ENCODE results near the gene STKLD1.

STKLD1 gene

GRCh38 chr9:133420392-133420827 is 44.2 kb downstream of the STKLD1 start:
- no peak for DNase-seq

DNA sequence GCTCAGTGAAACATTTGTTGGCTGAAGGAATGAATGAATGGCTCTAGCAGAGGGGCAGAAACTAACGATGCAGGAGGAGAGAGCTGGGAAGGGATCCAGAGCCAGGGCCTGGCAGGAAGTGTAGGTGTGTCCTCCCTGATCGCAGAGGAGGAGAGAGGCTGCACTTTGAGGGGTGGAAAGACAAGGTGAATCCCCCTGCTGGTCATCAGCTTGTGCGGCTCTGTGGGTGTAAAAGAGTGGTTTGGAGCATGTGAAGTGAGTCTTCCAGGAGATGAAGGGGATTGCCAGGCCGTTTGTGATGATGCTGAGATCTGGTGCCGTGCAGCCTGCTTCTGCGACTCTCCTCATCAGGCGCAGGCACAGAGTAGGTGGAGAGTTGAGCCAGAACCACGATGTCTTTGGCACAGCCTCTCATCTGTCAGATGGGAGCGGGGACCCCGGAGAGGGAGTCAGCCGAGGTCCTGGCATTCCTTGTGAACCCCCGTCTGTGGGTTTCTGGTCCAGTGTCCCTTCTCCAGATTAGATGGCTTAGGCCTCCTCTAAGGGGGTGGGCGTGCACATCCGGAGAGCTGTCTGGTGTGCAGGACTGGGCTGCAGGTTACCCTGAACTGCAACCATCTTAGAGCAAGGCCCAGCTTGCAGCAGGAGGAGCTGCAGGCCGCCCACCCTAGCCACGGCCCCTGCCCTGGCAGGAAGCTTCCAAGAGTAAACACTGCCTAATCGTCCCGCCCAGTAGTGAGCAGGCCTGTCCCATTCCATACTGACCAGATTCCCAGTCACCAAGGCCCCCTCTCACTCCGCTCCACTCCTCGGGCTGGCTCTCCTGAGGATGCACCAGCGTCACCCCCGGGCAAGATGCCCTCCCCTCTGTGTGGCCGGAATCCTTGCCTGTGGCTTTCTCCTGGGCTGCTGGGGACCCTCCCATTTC is 45.7 kb downstream of the STKLD1 start, which contains the start of gene ADAMTS13:
TSS of gene ADAMTS13 (plus strand) at position 753 of the 928 bp plus-strand sequence. CDS start at position 830, 77 bp downstream.
- no peak for DNase-seq

DNA sequence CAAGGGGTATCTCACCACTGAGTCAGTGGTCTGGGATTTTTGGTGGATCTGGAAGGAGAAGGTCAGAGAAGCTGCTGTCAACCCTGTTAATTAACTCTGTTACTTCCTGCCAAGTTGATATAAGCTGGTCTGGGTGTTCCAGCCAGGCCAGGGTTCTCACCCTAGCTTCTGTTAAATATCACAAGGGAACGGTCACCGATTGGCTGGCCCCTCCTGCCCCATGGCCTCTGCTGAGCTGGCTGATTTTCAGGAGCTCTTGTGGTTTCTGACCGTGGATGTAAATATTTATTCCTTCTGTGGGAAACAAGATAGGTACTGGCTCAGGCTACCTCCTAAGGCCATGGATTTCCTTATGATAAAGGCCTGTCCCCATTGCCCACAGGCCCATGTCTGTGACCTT is 47.0 kb downstream of the STKLD1 start:
- DNase-seq: no peak

- no peak for DNase-seq
Measured at GRCh38 chr9:133424187-133424586, 48.0 kb downstream of the STKLD1 start.

- DNase-seq: no peak
Measured at GRCh38 chr9:133425049-133425632, 49.0 kb downstream of the STKLD1 start.

DNA sequence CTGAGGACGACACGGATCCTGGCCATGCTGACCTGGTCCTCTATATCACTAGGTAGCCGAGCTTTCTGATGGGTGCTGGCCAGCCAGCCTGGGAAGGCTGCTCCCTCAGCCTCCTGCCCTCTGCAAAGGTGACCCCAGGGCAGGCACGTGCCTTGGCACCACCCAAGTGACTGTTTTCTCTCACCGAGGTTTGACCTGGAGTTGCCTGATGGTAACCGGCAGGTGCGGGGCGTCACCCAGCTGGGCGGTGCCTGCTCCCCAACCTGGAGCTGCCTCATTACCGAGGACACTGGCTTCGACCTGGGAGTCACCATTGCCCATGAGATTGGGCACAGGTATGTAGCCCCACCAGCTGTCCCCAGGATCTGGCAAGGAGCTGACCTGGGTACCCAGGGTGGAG is 49.8 kb downstream of the STKLD1 start:
- no peak for DNase-seq

- no peak for DNase-seq
Measured at GRCh38 chr9:133427658-133428348, 51.6 kb downstream of the STKLD1 start.

- no peak for DNase-seq
Measured at GRCh38 chr9:133428617-133429101, 52.5 kb downstream of the STKLD1 start.

DNA sequence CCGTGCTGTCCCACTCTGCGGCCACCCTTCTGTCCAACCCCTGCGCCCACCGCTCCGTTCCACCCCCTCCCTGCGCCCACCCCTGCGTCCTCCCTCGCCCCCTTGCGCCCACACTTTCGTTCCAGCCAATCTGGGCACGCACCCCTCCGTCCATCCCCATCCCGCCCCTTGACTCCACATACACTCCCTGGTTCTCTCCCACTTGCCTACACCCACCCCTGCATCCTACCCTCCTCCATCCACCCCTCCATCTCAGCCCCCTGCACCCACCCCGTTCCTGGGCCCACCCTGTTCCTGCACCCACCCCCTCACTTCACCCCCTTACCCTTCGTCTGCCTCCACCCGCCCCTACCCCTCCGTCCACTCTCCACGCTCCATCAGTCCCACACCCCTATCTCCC is 53.0 kb downstream of the STKLD1 start:
- DNase-seq: no peak

DNA sequence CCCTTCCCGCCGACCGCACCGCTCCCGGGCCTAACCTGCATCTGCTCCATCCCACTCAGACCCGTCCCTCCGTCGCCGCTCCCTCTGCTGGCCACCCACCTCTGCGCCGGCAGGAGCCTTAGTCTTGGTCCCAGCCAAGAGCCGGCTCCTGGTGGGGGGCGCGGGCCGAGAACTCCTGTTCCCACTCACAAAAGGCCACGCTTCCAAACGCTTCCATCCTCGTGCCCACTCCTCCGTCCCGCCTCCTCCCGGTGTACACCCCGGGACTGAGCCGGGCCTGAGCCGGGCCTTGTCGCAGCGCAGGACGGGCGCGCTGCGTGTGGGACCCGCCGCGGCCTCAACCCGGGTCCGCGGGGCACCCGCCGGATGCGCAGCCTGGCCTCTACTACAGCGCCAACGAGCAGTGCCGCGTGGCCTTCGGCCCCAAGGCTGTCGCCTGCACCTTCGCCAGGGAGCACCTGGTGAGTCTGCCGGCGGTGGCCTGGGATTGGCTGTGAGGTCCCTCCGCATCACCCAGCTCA is 53.5 kb downstream of the STKLD1 start:
- DNase-seq: no peak

DNA sequence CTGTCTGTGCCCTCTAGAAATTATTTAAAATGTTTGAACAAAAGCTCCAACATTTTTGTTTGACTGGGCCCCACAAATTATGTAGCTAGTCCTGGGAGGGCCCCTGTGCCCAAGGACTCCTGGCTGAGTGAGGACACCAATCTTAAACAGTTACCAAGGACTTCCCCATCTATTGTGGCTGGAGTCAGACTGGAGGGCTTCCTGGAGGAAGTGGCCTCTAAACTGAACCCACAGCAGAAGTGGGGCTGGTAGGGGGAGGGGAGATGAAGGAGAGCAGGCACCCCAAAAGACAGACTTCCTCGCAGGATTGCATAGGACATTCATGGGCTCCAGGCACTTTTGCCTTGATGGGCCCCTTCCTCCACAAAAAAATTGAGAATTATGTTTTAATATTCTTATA is 54.1 kb downstream of the STKLD1 start:
- no peak for DNase-seq

- no peak for DNase-seq
Measured at GRCh38 chr9:133433351-133433843, 57.2 kb downstream of the STKLD1 start.

GRCh38 chr9:133436681-133437080 is 60.5 kb downstream of the STKLD1 start:
- no peak for DNase-seq

- DNase-seq: no peak
Measured at GRCh38 chr9:133437753-133438531, 61.8 kb downstream of the STKLD1 start.

DNA sequence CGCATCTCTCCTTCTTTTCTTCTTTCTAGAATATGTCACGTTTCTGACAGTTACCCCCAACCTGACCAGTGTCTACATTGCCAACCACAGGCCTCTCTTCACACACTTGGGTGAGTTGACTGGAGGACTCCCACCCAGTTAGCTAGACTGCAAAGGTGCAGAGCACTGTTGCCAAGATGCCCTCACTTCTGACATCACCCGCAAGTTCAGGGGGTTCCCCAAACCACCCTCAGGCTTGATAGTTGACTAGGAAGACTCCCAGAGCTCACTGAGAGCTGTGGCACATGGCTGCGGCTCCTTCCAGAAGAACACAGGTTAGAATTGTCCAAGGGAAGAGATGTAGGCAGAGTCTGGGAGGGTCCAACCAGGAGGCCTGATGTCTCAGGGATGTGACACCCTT is 63.2 kb downstream of the STKLD1 start:
- no peak for DNase-seq

- no peak for DNase-seq
Measured at GRCh38 chr9:133440874-133441273, 64.7 kb downstream of the STKLD1 start.

GRCh38 chr9:133441571-133441970 is 65.4 kb downstream of the STKLD1 start:
- DNase-seq: no peak

DNA sequence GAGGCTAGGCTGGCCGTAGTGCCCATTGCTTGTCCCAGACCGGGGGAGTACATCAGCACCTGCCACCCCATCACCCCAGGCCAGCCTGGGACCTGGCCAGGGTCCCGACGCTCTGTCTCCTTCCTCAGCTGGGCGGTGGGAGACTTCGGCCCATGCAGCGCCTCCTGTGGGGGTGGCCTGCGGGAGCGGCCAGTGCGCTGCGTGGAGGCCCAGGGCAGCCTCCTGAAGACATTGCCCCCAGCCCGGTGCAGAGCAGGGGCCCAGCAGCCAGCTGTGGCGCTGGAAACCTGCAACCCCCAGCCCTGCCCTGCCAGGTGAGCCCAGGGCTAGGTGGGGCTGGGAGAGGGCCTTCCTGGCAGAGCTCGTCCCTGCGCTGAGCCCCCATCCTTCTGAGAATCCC is 67.1 kb downstream of the STKLD1 start:
- no peak for DNase-seq

GRCh38 chr9:133443982-133444381 is 67.8 kb downstream of the STKLD1 start:
- DNase-seq: no peak

- DNase-seq: no peak
Measured at GRCh38 chr9:133445293-133445969, 69.3 kb downstream of the STKLD1 start.

GRCh38 chr9:133448487-133448972 is 72.4 kb downstream of the STKLD1 start:
- no peak for DNase-seq

All from activated CD4-positive, CD25-positive, alpha-beta regulatory T cell treated with anti-CD3 and anti-CD28 coated beads, Interleukin-2, amount 50 U/mL, for 72 hours (primary cell).